HepG2 (cell line): ENCODE results near the gene GNMT. TPM values are rescaled to one million over a fixed set of nuclear protein-coding genes. Genes with fewer than 3 reads are reported as not detected.
A peak's percentile ranks its signal among the peaks of the same experiment; 100 is the strongest.

Experiments used
- BCL6 ChIP-seq: IDR thresholded peaks from 2 replicates; pipeline ENCODE4 v1.6.1; 2016; ENCODE audit warnings: missing genetic modification reagents, missing compliant biosample characterization
- CENPT ChIP-seq: sonication (generic); formaldehyde crosslinking; IDR thresholded peaks from 2 replicates; pipeline ENCODE4 v1.8.0; 2022; ENCODE audit warnings: low read depth, mild to moderate bottlenecking, moderate library complexity, missing genetic modification reagents
- DRAP1 ChIP-seq: IDR thresholded peaks from 2 replicates; pipeline ENCODE4 v1.6.1; 2016; ENCODE audit warnings: missing genetic modification reagents, missing compliant biosample characterization
- FIP1L1 ChIP-seq: fragments of 200-400 bp; formaldehyde crosslinking; IDR thresholded peaks from 2 replicates; pipeline ENCODE4 v1.6.1; 2018; ENCODE audit warnings: low read depth, mild to moderate bottlenecking, low read length, moderate library complexity, borderline replicate concordance; ENCODE audit not compliant: insufficient read depth
- FOXM1 ChIP-seq: sonication (generic); formaldehyde crosslinking; IDR thresholded peaks from 2 replicates; pipeline ENCODE4 v1.5.0; 2020; ENCODE audit warnings: missing genetic modification reagents
- HOXA9 ChIP-seq: sonication (generic); formaldehyde crosslinking; IDR thresholded peaks from 2 replicates; pipeline ENCODE4 v1.8.1; 2022; ENCODE audit warnings: missing genetic modification reagents, mild to moderate bottlenecking, moderate library complexity, borderline replicate concordance
- IKZF1 ChIP-seq: fragments of 450-650 bp; IDR thresholded peaks from 2 replicates; pipeline ENCODE4 v1.7.1; 2016
- KAT8 ChIP-seq: IDR thresholded peaks from 2 replicates; pipeline ENCODE4 v1.6.1; 2016; ENCODE audit warnings: missing genetic modification reagents, missing compliant biosample characterization
- KLF12 ChIP-seq: sonication (generic); formaldehyde crosslinking; IDR thresholded peaks from 2 replicates; pipeline ENCODE4 v1.4.0; 2020; ENCODE audit warnings: missing genetic modification reagents, borderline replicate concordance
- KLF15 ChIP-seq: sonication (generic); formaldehyde crosslinking; IDR thresholded peaks from 2 replicates; pipeline ENCODE4 v1.8.1; 2023; ENCODE audit warnings: borderline replicate concordance, mild to moderate bottlenecking, inconsistent platforms, missing genetic modification reagents, mixed read lengths
- MBNL3 ChIP-seq: fragments of 250-450 bp; sonication (Bioruptor Pico); conservative IDR thresholded peaks from 2 replicates; pipeline ENCODE4 v1.8.0; 2022; ENCODE audit warnings: mild to moderate bottlenecking, inconsistent platforms
- MXI1 ChIP-seq: IDR thresholded peaks from 3 replicates; pipeline ENCODE4 v1.6.1; 2012; ENCODE audit warnings: low read depth, low read length, inconsistent platforms, borderline replicate concordance
- NFYB ChIP-seq: sonication (generic); formaldehyde crosslinking; IDR thresholded peaks from 2 replicates; pipeline ENCODE4 v1.4.0; 2020; ENCODE audit warnings: missing genetic modification reagents
- PCBP1 ChIP-seq: fragments of 200-400 bp; formaldehyde crosslinking; IDR thresholded peaks from 2 replicates; pipeline ENCODE4 v1.6.1; 2017; ENCODE audit warnings: mild to moderate bottlenecking, low read depth, low read length, borderline replicate concordance
- POGK ChIP-seq: sonication (generic); formaldehyde crosslinking; conservative IDR thresholded peaks from 2 replicates; pipeline ENCODE4 v1.8.0; 2022; ENCODE audit warnings: mild to moderate bottlenecking, moderate library complexity, missing genetic modification reagents
- POLR2G ChIP-seq: fragments of 200-400 bp; formaldehyde crosslinking; IDR thresholded peaks from 2 replicates; pipeline ENCODE4 v1.6.1; 2018; ENCODE audit warnings: mild to moderate bottlenecking, low read depth, low read length, moderate library complexity
- RBM22 ChIP-seq: fragments of 200-400 bp; formaldehyde crosslinking; optimal IDR thresholded peaks from 2 replicates; pipeline ENCODE3; 2017; ENCODE audit warnings: mild to moderate bottlenecking, low read length, moderate library complexity
- STAG1 ChIP-seq: sonication (generic); formaldehyde crosslinking; IDR thresholded peaks from 2 replicates; pipeline ENCODE4 v1.4.0; 2020; ENCODE audit warnings: missing genetic modification reagents
- U2AF2 ChIP-seq: fragments of 200-400 bp; formaldehyde crosslinking; IDR thresholded peaks from 2 replicates; pipeline ENCODE4 v1.6.1; 2017; ENCODE audit warnings: low read depth, mild to moderate bottlenecking, low read length
- ZFY ChIP-seq: sonication (generic); formaldehyde crosslinking; IDR thresholded peaks from 2 replicates; pipeline ENCODE4 v1.4.0; 2020; ENCODE audit warnings: missing genetic modification reagents
- ZMYM3 ChIP-seq: sonication (generic); formaldehyde crosslinking; IDR thresholded peaks from 2 replicates; pipeline ENCODE4 v1.5.1; 2020; ENCODE audit warnings: mild to moderate bottlenecking, missing genetic modification reagents
- ZNF12 ChIP-seq: sonication (generic); formaldehyde crosslinking; IDR thresholded peaks from 2 replicates; pipeline ENCODE4 v1.5.0; 2020; ENCODE audit warnings: missing genetic modification reagents
- ZNF20 ChIP-seq: sonication (generic); formaldehyde crosslinking; IDR thresholded peaks from 2 replicates; pipeline ENCODE4 v1.4.0; 2020; ENCODE audit warnings: mild to moderate bottlenecking, moderate library complexity, missing genetic modification reagents
- ZNF292 ChIP-seq: sonication (generic); formaldehyde crosslinking; IDR thresholded peaks from 2 replicates; pipeline ENCODE4 v1.8.1; 2022; ENCODE audit warnings: mild to moderate bottlenecking, low read depth, missing genetic modification reagents, borderline replicate concordance
- ZNF841 ChIP-seq: sonication (generic); formaldehyde crosslinking; IDR thresholded peaks from 2 replicates; pipeline ENCODE4 v1.8.1; 2023; ENCODE audit warnings: missing genetic modification reagents, borderline replicate concordance
- polyA plus RNA-seq, 8 experiments: library from polyadenylated mRNA; depleted of rRNA in 3 of 8; stranded (reverse) in 7 of 8; unstranded in 1 of 8; fragments of >200 nt; fragmentation: Illumina TruSeq in 4 of 8; extraction: Trizol in 4 of 8; gene quantifications; 2 replicates each; pipeline versions ENCODE4 v1.2.1 to v1.2.3, GENCODE V29; 2011 to 2016; ENCODE audit warnings: low read depth in 4 of 8, missing spikeins in 1 of 8, mixed read lengths in 1 of 8; ENCODE audit not compliant: insufficient read depth in 1 of 8
- total RNA-seq, 5 experiments: library from RNA; depleted of rRNA; stranded (reverse); fragments of >200 nt; fragmentation: Illumina TruSeq; extraction: Trizol; gene quantifications; 2 replicates each; pipeline ENCODE4 v1.2.3, GENCODE V29; 2016; ENCODE audit warnings: low read depth in 1 of 5

GNMT gene
- total and polyA plus RNA-seq, 2 of the 13 experiments (the other 11 are each of a cell fraction or from before 2014, with no cell fraction given) = 2.8 to 7.0 TPM

- peak; percentile 88 for TF ChIP-seq POGK (CRISPR knock-in tag)
- peak; percentile 99 for TF ChIP-seq KLF15
- no peak for TF ChIP-seq ZNF20 (CRISPR knock-in tag)
- TF ChIP-seq RBM22 = no peak
- TF ChIP-seq HOXA9 = no peak
- TF ChIP-seq NFYB (CRISPR knock-in tag) = peak; percentile 85
- no peak for TF ChIP-seq FIP1L1
- TF ChIP-seq ZNF292 (CRISPR knock-in tag) = peak; percentile 70; the same call in 1 of the 2 replicates
- TF ChIP-seq MXI1 = peak; percentile 84; the same call in 1 of the 3 replicates
- TF ChIP-seq KAT8 (CRISPR knock-in tag) = peak; percentile 66; the same call in 1 of the 2 replicates
- TF ChIP-seq ZNF12 (CRISPR knock-in tag) = no peak
- no peak for TF ChIP-seq IKZF1
- no peak; the same call in 1 of the 2 replicates for TF ChIP-seq POLR2G
- no peak for TF ChIP-seq PCBP1
- peak; percentile 56 for TF ChIP-seq ZFY
- TF ChIP-seq KLF12 (CRISPR knock-in tag) = peak; percentile 85; the same call in 1 of the 2 replicates
- peak; percentile 85 for TF ChIP-seq DRAP1 (CRISPR knock-in tag)
- TF ChIP-seq STAG1 (CRISPR knock-in tag) = peak; percentile 23
- no peak for TF ChIP-seq ZNF841 (CRISPR knock-in tag)
- TF ChIP-seq CENPT (CRISPR knock-in tag) = 0 out of 2 replicates have a peak, but pooled peaks have one; percentile 40
- TF ChIP-seq MBNL3 (CRISPR knock-in tag) = no peak
- no peak for TF ChIP-seq ZMYM3 (CRISPR knock-in tag)
- TF ChIP-seq BCL6 (CRISPR knock-in tag) = peak; percentile 39; the same call in 1 of the 2 replicates
- TF ChIP-seq U2AF2 = no peak
- peak; percentile 44; the same call in 1 of the 2 replicates for TF ChIP-seq FOXM1
Measured at GRCh38 chr6:42960243-42961019, at the start of gene GNMT (continued).
